Hematopoietic multipotent progenitor cell treated with erythropoietin and hydrocortisone succinate and interleukin-3 and kit ligand, for 15 days (in vitro differentiated cells): ENCODE measurements around the gene CNST.
A peak's percentile ranks its signal among the peaks of the same experiment; 100 is the strongest.
"Not testable (repeated sequence)": the region's sequence is repeated elsewhere in the genome, so short reads cannot be mapped to it uniquely, and the experiment has no call there.

Source experiments
- DNase-seq: peaks from one replicate; pipeline ENCODE4 v3.0.0-alpha.2; 2015; ENCODE audit warnings: low spot score

Gene CNST

DNA sequence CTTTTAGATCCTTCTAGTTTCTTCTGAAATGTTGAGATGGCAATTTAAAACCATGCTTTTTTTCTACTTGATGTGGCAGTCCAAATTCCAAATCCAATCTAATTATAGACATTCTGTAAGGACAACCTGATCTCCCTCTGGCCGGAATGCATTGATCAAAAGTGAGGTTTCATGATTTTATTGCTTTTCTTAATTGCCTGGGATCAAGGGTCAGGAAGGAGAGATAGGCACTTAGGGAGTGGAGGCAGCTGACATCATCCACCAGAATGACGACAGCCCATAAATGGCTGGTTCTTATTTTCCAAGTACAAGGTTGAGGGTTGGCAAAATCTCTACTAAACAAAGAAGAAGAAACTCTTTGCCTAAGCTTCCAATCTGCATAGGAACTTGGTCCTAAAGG lies 111.6 kb downstream of the CNST start:
- DNase-seq: no peak

DNA sequence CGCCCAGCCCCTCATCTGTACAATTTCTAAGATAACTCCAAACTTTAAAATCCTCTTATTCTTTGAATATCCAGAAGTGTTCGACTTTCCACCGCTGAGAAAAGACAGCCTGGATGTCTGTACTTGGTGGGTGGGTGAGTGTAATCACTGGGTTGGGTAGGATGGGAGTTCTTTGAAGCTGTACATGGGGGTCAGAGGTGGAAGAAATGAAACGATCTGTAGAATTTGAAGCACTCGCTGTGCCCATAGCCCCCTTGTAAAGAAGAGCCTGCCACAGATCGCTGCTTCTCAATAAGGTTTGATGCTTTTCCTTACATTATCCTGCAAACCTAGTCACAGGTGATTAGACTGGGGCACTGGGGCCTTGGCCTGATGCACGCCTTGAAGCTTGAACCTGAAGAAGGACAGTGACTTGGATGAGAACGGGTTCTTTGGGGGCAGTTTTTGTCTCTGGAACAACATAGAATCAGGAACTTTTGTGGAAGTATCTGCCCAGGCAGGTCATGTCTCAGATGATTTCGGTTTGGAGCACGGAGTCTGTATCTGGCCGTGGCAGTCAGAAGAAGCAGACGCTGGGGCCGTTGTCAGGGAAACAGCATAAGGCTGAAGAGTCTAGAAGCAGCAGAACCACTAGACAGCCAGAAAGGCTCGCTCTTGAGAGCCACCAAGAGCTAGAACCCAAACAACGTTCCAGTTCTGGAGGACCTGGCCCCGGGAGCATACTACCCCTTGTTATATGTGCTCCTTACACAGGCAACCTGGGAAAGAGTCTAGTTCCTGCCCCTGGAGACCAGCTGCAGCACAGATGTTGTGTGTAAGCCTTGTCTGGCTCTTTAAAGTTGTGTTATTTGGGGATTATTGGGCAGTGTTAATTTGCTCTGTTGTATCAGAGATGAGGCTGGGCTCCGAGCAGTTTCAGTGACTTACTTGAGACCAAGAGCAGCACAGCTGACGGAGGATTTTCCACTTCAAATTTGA lies 112.8 kb downstream of the CNST start:
- no peak for DNase-seq

DNA sequence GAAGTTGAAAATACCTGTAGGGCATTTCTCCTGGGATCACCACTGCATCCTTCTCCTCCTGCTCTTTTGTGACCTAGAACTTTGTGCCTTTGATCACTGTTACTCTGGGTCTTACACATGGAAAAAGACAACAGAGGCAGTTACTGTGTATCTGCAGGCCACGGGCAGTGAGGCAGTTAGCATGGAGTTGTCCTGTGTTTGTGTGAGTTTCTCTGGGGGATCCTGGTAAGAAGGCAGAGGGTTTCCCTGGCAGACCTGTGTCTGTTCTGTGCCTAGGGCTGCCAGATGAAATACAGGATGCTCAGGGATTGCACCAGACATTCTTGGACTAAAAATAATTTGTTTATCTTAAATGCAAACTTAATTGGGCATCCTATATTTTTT lies 113.5 kb downstream of the CNST start:
- DNase-seq: no peak

DNA sequence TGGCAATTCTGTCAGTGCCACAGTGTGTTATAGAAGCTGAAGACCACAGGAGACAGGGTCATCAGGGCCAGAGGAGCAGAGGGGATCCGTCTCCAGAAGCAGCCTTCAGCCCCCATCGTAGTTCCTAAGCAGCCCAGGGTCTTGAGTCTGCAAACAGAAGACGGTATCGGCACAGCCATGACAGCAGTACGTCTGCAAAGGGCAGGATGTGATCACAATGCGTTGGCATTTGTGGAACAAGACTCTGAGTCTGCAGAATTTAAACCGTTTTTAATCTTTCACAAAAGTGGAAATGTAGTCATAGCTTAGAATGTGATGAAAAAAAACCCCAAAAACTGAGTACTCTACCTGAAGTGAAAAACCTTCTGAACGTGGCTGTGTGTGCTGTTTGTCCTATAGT lies 113.9 kb downstream of the CNST start:
- DNase-seq: no peak

DNA sequence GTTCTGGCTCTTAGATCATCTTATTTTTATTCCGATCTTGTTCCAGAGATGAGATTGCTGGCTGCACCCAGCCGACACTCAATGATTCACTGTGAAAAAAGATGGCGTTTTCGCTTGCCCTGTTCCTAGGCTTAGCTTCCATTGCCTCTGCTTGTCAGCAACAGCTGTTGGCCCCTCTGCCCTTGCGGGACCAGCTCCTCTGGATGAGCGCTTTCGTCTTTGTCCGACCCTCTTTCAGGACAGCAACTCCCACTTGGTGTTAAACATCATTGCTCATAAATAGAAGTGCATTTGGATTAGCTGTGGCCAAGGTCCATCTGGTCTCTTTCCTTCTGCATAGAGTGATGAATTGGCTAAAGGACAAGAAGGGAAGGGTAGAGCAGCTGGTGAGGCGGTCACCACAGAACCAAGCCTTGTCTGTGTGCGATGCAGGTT lies 114.5 kb downstream of the CNST start:
- DNase-seq: no peak

DNA sequence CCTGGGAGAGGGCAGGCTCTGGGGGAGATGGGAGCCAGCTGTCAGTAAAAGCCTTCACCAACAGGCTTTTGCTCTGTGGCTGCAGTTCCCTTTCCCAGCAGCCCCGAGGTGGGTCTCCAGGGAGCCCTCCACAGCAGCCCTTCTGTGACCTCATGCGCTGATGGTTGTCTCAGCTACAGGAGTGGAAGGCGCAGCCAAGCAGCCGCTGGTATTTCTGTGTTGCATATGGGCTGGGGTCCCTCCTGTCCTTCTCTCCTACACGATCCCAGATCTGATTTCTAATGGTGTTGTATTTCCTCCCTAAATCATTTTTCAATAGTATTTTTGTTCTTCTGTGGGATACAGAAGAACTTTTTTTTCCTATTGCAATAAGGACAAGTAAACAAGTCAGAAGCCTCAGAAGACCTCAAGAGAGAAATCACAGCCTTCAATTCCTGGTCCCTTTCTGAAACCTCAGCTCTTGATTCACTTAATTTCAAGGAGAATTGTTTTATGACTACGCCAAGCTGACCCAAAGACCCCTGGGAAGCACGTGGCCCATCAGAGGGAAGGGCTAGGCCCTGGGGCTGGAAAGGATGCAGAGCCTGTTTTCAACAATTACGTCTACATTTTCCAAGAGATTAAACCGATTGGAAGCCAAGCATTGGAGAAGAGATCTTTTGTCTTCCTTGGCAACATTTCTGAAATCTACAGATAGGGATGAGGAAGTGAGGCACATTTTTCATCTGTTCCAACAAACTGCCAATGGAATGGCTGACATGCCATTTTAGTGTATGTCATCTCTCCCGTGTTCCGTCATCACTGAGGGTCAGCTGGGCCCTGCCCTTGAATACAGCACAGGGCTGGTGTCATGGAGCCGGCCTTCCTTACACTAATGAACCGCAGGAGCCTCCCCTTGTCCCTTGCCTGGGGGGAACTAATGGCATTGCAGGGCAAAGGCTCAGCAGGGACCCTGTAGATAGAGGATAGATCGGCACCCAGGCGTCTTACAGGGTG lies 115.9 kb downstream of the CNST start:
- no peak for DNase-seq

DNA sequence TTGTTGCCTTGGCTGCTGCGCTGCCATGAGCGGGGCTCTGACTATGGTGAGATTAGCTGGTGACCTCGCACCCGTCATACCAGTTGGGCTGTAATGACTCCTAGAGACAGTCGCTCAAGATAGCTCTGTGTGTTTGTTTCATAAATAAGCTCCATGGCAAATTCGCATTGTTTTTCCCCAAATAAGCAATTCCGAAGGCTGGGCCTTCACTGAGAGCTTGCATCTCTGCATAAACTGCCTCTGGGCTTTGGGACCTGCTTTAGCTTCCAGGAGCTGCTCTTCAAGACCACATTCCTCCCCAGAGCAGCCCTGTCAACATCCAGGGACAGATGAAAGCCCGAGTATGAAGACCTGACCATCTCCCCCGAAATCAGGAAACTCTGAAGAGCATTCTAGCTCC lies 117.3 kb downstream of the CNST start:
- no peak for DNase-seq

DNA sequence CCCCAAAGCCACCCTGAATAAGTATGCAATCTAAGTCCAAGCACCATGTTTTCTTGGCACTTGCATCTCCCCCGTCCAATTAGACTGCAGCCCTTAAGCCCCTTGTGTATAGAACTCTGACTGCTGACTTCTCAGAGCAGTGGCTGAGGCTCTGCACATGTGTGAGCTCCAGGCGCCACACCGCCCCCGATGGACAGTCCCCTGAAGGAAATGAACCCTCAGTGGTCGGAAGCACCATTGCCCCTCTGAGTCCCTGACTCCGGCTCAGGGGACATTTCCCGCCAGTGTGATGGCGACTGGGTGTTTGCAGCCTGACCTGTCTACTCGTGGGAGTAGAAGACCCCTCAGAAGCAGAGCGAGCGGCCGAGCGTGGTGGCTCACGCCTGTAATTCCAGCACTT lies 120.7 kb downstream of the CNST start:
- no peak for DNase-seq

DNA sequence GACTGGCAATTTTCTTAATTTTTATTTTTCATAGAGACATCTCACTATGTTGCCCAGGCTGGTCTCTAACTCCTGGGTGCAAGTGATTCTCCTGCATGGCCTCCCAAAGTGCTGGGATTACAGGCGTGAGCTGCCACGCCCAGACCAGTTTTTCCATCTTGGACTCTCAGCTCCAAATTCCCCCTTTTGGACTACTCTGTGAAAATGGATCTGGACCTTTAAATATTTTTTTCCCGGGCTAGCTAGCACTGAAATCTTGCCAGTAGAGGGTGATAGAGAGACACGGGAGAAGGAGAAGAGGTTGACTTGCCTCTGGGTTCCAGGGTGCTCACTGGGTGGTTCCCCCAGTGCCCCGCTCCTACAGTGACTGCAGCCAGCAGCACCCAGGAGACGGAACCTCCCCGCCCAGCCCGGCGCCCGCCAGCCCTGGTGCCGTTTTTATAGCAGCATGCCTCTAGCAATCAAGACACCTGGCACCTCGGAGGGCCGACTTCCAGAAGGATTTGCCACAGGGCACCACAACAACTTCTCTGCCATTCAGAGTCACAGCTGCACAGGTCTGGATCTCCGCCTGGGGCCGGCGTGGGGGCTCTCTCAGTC lies 123.3 kb downstream of the CNST start:
- peak; percentile 63 for DNase-seq

DNA sequence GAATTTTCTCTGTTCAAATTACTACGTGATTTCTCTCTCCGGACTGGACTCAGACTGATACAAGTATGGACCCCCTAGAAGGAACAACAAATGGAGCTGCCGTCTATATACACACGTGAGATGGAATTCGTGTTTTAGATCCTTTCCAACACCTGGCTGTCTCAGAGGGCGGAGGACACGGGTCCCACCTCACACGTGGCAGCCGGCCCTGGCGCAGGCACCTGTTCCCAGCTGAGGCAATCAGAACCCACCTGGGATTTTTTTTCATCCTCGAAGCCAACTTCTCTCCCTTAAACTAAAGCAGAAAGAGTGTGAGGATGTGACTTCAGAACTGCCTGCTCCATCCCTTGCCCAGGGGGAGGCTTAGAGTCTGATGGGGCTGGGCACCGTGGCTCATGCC lies 123.8 kb downstream of the CNST start:
- DNase-seq: no peak

DNA sequence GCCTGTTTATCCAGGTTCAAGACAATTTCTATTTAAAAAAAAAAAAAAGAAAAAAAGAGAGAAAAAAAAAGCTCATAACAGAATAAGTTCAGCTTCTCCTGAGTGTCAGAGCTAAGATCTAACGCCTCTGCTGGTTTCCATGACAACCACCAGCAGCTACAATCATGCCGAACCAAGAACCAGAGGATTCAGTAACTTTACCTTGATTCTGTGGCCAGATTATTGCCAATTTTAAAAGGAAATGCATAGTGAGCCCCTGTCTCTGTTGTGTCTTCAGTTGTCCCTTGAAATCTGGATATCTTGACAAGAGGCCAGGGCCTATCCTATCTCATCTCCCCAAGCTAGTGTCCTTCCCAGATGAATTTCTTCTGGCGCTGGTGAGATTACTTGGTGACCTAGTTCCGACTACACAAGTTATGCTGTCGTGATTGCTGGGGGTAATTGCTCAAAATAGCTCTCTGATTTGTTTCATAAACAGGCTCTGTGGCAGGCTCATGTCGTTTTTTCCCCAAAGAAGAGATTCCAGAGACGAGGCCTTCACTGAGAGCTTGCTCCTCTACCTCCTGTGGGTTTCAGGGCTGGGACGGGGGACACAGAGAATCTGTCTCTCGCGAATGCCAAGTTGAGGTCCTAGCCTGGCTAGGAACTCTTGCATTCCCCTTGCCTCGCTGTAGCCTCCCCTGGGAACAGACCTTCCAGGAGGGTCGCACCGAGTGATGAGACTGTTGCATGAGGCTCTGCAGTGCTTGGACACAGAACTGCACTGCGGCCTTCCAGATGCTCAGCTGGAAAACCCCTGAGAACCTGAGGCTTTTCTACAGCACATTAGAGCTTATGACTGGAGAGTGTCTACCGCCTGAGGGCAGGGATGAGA lies 125.6 kb downstream of the CNST start:
- no peak for DNase-seq

DNA sequence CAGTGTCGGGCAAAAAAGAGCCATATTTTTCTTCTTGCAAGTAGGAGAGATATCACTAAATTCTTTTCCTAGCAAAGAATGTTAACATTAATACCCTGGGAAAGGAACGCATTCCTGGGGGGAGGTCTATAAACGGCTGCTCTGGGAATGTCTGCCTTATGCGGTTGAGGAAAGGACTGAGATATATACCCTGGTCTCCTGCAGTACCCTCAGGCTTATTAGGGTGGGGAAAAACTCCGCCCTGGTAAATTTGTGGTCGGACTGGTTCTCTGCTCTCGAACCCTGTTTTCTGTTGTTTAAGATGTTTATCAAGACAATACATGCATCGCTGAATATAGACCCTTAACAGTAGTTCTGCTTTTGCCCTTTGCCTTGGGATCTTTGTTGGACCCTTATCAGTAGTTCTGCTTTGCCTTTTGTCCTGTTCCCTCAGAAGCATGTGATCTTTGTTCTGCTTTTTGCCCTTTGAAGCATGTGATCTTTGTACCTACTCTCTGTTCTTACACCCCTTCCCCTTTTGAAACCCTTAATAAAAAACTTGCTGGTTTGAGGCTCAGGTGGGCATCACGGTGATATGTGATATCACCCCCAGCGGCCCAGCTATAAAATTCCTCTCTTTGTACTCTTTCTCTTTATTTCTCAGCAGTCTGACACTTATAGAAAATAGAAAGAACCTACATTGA lies 128.1 kb downstream of the CNST start:
- DNase-seq: not testable (repeated sequence)

DNA sequence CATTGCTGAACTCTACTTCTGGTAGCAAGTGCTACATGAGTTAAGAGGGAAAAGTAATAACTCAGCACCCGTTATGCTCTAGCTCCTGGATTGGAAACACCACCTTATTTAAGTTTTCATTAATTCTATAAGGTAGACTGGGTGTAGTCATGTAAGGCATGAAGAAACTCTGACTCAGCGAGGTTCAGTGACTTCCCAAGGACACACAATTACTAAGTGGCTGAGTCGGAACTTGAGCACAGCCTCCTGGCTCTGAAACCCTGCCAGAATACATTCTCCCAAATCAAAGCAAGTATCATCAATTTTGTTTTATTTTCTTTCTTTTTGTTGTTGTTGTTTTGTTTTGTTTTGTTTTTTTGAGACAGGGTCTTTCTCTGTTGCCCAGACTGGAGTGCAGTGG lies 128.9 kb downstream of the CNST start:
- DNase-seq: no peak

DNA sequence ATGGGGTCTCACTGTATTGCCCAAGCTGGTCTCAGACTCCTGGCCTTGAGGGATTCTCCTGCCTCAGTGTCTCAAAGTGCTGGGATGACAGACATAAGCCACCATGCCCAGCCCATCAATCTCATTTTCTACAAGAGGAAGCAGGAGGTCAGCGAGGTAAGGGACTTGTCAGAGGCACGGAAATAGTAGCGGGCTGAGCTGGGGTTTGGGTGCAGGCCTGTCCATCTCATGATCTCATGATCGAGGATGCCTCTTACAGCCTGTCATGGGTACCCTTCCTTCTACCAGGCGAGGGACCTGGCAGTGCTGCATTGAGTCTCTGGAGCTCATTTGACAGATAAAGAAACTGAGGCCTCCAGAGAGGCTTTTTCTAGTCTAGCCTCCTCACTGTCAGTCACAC lies 129.4 kb downstream of the CNST start:
- no peak for DNase-seq

DNA sequence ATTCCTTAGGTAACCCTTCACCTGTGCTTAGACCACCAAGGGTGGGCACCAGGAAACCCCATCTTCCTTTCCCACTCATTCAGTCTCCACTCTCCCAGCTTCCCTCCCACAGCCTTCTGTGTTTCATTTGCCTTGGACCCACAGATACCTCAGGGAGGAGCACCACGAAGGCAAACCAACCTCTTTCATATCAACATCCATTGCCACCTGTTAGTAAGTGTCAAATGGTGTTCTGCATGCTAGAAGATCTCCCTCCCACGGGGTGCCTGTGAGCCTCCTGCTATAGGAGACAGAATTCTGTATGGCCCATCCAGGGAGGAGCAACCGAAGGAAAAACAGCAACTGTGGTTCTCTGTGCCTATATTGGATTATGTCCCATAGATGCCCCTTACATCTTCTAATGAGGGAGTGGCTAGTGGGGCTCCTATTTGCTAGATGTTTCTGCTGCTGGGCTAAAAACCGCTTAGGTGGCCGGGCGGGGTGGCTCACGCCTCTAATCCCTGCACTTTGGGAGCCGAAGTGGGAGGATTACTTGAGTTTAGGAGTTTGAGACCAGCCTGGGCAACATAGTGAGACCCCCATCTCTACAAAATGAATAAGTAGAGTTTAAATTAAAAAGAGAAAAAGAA lies 132.3 kb downstream of the CNST start:
- no peak for DNase-seq

DNA sequence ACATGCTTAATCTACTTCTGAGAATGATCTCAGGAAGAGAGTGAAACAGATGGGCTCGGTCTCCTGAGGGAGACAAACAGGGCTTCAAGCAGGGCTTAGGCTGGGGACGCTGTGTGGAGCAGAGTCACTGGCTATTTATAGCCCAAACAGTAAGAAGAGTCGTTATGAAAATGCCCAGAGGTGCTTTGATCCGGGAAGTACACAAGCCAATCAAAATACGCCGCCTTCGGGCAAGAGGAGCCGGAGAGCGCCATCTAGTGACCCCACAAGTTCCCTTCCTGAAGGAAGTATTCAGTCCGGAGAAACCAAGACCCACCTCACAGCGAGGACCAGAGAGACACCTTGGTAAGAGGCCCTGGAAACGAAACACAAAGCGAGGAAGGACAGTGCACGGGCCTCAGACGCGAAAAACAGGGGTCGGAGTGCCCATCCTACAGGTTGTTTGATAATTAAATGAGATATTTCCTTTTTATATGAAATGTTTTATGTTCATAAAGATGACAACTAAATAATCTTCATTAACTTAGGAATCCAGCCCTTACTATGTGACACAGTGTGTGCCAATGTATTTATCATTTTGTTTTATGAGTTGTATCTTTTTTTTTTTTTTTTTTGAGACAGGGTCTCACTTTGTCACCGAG lies 133.0 kb downstream of the CNST start:
- peak; percentile 83 for DNase-seq

DNA sequence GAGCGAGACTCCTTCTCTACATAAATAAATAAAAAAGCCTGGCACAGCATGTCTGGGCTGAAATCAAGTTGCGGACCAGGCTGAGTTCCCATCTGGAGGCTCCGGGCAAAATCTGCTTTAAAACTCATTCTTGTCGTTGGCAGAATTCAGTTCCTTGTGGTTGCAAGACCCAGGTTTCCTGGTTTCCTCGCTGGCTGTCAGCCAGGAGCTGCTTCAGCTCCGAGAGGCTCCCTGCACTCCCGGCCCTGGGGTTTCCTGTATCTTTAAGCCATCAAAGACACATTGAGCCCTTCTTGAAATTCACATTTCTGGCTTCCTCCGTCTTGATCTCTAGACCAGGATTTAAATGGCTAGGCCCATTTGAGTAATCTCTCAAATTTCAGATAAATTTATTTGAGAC lies 137.3 kb downstream of the CNST start:
- no peak for DNase-seq

DNA sequence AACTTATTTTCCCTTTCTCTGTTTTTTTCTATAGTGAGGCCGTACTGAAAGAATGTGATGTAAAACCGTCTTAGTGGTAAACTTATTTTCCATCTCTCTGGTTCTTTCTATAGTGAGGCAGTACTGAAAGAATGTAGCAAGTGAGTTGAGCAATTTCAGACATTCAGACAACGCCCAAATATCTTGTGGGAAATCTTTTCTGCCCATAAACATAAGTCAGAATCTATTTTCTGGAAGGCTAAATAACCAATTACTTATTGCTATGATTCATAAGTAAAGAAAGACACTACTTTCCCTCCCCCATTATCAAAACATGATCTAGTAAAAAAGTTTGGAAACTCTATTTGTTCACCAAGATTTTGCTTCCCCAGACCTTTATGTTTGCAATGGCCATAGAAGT lies 139.1 kb downstream of the CNST start:
- DNase-seq: no peak

DNA sequence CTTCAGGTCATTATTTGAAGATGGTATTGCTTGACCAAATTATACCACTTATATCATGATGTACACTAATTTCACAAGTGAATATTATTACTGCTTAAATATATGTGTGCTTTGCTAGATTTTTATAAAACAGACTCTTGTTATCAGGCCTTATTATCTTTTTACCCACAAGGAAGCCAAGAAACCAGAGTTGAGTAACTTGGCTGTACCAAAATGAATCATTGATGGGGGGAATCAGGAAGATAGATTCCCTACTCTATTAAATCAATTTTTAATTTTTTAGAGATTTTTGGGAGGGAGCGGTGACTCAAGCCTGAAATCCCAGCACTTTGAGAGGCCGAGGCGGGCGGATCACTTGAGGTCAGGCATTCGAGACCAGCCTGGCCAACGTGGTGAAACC lies 141.9 kb downstream of the CNST start:
- DNase-seq: no peak

DNA sequence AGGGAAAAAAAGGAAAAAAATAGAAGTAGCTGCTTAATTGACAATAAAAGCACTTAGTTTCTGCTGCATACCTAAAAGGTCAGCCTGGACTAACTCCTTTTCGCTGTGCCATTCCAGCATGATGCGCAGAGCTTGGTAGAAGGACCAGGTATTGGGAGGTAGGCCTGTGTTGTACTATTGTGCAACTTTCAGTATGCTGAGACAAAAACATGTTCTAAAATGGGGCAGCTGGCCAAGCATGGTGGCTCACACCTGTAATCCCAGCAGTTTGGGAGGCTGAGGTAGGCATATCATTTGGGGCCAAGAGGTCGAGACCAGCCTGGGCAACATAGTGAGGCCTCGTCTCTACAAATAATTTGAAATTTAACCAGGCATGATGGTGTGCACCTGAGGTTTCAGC lies 142.9 kb downstream of the CNST start:
- DNase-seq: no peak
